Neural cell (in vitro differentiated cells): ENCODE data around the gene FSTL3.

Source experiments
- MXI1 ChIP-seq: fragments of 450-650 bp; conservative IDR thresholded peaks from 2 replicates; pipeline ENCODE4 v1.6.1; 2014; ENCODE audit warnings: antibody characterized with exemption, mild to moderate bottlenecking; ENCODE audit not compliant: poor library complexity, severe bottlenecking
- TF ChIP-seq, protein P1 (sequence below): fragments of 450-650 bp; IDR thresholded peaks from 2 replicates; pipeline ENCODE4 v1.5.1; 2014; ENCODE audit warnings: antibody characterized with exemption, mild to moderate bottlenecking, moderate library complexity; ENCODE audit not compliant: poor library complexity, severe bottlenecking

DNA sequence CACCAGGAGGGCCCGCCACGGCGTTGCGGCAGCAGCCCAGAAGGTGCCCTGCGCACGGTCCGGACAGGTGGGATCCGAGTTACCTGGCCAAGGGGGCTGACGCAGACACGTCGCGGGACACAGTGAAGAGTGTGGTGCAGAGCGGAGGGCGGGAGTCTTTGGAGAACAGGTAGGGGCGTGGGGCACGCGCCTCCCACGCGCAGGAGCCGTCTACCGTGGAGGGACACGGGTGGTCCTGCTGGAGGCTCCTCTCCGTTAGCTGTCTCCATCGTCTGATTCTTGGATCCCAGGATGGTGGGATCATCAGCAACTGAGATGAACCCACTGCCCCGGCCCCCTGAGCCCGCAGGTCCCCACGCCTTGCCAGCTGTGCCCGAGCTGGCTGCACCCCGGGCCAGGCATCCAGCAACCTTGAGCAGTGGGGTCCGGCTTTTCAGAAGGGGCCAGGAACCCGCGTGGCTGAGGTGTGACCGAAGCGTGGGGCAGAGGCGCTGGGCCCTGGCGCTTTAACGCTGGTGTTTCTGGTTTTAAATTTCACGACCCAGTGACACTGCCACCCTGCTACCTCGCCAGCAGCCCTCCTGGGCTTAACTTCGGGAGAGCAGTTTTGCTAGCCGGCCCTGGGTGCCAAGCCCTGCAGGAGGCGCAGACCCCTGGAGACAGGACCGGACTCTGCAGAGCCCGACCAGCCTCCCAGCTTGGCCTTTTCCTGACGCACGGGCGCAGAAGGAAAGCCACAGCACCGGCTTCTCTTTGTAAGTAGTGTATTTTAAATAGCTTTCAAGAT lies 29.2 kb upstream of the FSTL3 start:
- TF ChIP-seq, protein P1, sequence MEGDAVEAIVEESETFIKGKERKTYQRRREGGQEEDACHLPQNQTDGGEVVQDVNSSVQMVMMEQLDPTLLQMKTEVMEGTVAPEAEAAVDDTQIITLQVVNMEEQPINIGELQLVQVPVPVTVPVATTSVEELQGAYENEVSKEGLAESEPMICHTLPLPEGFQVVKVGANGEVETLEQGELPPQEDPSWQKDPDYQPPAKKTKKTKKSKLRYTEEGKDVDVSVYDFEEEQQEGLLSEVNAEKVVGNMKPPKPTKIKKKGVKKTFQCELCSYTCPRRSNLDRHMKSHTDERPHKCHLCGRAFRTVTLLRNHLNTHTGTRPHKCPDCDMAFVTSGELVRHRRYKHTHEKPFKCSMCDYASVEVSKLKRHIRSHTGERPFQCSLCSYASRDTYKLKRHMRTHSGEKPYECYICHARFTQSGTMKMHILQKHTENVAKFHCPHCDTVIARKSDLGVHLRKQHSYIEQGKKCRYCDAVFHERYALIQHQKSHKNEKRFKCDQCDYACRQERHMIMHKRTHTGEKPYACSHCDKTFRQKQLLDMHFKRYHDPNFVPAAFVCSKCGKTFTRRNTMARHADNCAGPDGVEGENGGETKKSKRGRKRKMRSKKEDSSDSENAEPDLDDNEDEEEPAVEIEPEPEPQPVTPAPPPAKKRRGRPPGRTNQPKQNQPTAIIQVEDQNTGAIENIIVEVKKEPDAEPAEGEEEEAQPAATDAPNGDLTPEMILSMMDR = no peak
- TF ChIP-seq MXI1 = no peak
